Thymus (tissue), 11 donors: ENCODE results near the gene EPHA8. TPM values are rescaled to one million over a fixed set of nuclear protein-coding genes. Genes with fewer than 3 reads are reported as not detected.

ENCODE experiments used
- DNase-seq, 9 donors: peaks; one replicate each; pipeline ENCODE4 v3.0.0-alpha.2; 2013; ENCODE audit warnings: low spot score in 9 of 9, low read depth in 6 of 9, missing footprints in 1 of 9
- H3K27ac ChIP-seq, 2 donors: one replicate each; pipeline ENCODE4 v1.5.1; 2013; ENCODE audit warnings: control low read depth in 1 of 2, low read depth in 1 of 2, low read length in 1 of 2, mild to moderate bottlenecking in 1 of 2, moderate library complexity in 1 of 2
- H3K27me3 ChIP-seq, 2 donors: one replicate each; pipeline ENCODE4 v1.5.1; 2013; ENCODE audit warnings: low read length in 1 of 2; ENCODE audit not compliant: control insufficient read depth in 2 of 2, insufficient read depth in 1 of 2
- H3K36me3 ChIP-seq, 2 donors: one replicate each; pipeline ENCODE4 v1.5.1; 2013; ENCODE audit warnings: low read length in 1 of 2, mild to moderate bottlenecking in 1 of 2, moderate library complexity in 1 of 2; ENCODE audit not compliant: control insufficient read depth in 2 of 2, insufficient read depth in 2 of 2
- H3K4me1 ChIP-seq, 2 donors: one replicate each; pipeline ENCODE4 v1.5.1; 2013; ENCODE audit warnings: low read length in 2 of 2; ENCODE audit not compliant: control insufficient read depth in 2 of 2, insufficient read depth in 2 of 2
- H3K4me3 ChIP-seq, 2 donors: one replicate each; pipeline ENCODE4 v1.5.1; 2013; ENCODE audit warnings: low read length in 2 of 2, control low read depth in 1 of 2, mild to moderate bottlenecking in 1 of 2
- H3K9me3 ChIP-seq, 2 donors: one replicate each; pipeline ENCODE4 v1.5.1; 2013; ENCODE audit warnings: low read length in 1 of 2, mild to moderate bottlenecking in 1 of 2; ENCODE audit not compliant: control insufficient read depth in 2 of 2, insufficient read depth in 1 of 2
- WGBS: extraction: QIAGEN DNeasy Blood & Tissue Kit; methylation state at CpG from one replicate; pipeline ENCODE4 v1.1.7; 2013; 5-methylcytosine and 5-hydroxymethylcytosine counted together
- polyA plus RNA-seq: library from polyadenylated mRNA; stranded (reverse); fragments of 200-250 nt; gene quantifications from one replicate; pipeline ENCODE4 v1.2.3, GENCODE V29; 2013
- total RNA-seq: library from RNA; stranded (reverse); fragments of 120-200 nt; gene quantifications from one replicate; pipeline ENCODE4 v1.2.4, GENCODE V29; 2013
- donor health status: healthy.

EPHA8 gene
- total and polyA plus RNA-seq, 2 donors: 0.05 TPM; not detected in 1

DNA sequence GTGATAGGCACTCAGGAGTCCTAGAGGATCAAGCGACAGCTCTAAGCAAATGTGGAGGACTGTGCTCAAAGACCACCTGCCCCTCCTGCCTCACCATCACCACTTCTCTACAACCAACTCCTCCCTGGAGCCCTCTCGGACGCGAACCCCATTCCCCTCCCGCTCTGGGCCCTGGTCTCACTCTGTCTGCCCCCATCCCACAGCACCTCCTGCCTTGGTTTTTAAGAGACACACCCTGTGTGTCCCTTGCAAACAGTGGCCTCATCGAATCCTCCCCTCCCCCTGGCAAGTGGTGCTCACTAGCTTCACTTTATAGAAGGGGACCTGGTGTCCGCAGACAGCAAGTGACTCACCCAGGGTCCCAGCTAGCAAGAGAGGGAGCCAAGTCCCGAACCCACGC is 28.8 kb downstream of the EPHA8 start:
- WGBS: 89% methylated on average over 9 of the region's 9 CpGs
- Histone ChIP-seq H3K4me3 (no peak overlapping the region), H3K36me3 (no peaks in the 10 kb centered on the region), H3K9me3 (no peaks in the 10 kb centered on the region), H3K27ac (no peak overlapping the region), H3K4me1 (no peaks in the 10 kb centered on the region), H3K27me3 (peaks cover 0 to 30% of the 10 kb centered on the region in 2 donors)
- no peak for DNase-seq

DNA sequence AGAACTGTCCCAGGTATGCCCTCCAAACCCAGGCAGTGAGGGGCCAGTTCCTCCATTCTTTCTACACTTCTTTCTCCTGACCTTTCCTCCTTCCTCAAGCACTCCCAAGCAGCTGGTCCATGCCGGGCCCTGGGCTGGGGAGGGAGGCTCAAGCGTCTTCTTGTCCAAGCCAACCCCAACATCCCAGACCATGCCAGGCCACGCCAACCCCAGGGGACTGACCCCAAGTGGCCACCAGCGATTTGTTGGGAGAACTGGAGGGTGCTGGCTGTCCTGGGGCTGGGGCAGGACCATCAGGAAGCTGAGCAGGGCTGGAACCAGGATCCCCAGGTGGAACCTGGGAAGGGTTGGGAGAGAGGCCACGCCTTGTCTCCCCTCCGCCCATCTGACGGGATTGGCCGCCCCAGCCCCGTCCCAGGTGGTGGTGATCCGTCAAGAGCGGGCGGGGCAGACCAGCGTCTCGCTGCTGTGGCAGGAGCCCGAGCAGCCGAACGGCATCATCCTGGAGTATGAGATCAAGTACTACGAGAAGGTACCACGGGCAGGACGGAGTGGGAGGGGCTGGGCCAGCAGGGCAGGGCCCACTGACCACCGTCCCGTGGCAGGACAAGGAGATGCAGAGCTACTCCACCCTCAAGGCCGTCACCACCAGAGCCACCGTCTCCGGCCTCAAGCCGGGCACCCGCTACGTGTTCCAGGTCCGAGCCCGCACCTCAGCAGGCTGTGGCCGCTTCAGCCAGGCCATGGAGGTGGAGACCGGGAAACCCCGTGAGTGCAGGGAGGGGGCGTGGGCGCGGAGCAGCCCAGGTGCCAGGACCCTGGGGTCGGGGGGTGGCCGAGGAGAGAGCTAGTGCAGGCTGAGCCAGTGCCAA is 29.9 kb downstream of the EPHA8 start:
- Histone ChIP-seq H3K4me1 (no peaks in the 10 kb centered on the region), H3K9me3 (no peaks in the 10 kb centered on the region), H3K36me3 (no peaks in the 10 kb centered on the region), H3K27me3 (peaks cover 0 to 30% of the 10 kb centered on the region in 2 donors), H3K4me3 (no peak overlapping the region), H3K27ac (no peak overlapping the region)
- DNase-seq: no peak
- 57% methylated on average over 38 of the region's 38 CpGs for WGBS

DNA sequence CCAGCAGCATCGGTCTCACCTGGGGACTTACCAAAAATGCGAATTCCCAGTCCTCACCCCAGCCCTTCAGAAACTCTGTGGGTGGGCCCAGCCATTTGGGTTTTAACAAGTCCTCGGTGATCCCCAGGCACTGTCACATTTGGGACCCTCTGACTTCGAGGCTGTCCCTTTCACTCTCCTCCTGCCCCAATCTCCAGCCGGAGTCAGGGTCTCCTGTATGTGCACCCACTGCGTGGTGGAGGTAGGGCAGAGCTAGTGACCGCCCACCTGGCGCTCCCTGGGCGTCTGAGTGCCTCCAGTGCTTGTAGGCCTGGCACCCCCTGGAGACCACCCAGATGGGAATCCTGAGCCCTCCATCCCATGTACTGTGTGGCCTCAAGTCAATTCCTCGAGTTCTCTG is 31.1 kb downstream of the EPHA8 start:
- no peak overlapping the region for H3K27ac ChIP-seq
- DNase-seq: no peak
- H3K4me1 ChIP-seq: no peaks in the 10 kb centered on the region
- no peak overlapping the region for H3K4me3 ChIP-seq
- H3K36me3 ChIP-seq: no peaks in the 10 kb centered on the region
- H3K27me3 ChIP-seq: peaks cover 0 to 30% of the 10 kb centered on the region in 2 donors
- H3K9me3 ChIP-seq: no peaks in the 10 kb centered on the region
- 79% methylated on average over 10 of the region's 10 CpGs for WGBS

DNA sequence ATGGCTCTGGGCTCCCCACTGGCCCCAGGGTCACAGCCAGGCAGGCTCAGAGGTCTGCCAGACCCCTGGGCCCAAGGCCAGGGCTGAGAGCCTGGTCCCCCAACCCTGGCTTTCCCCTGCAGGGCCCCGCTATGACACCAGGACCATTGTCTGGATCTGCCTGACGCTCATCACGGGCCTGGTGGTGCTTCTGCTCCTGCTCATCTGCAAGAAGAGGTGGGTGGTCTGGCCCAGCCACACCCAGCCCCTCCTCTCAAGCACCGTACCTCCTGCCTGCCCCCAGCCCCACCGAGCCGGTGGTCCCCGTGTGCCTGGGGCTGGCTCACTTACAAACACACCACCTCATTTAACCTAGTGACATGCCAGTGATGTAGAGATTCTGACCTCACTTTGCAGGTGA is 31.8 kb downstream of the EPHA8 start:
- WGBS: 79% methylated on average over 7 of the region's 7 CpGs

DNA sequence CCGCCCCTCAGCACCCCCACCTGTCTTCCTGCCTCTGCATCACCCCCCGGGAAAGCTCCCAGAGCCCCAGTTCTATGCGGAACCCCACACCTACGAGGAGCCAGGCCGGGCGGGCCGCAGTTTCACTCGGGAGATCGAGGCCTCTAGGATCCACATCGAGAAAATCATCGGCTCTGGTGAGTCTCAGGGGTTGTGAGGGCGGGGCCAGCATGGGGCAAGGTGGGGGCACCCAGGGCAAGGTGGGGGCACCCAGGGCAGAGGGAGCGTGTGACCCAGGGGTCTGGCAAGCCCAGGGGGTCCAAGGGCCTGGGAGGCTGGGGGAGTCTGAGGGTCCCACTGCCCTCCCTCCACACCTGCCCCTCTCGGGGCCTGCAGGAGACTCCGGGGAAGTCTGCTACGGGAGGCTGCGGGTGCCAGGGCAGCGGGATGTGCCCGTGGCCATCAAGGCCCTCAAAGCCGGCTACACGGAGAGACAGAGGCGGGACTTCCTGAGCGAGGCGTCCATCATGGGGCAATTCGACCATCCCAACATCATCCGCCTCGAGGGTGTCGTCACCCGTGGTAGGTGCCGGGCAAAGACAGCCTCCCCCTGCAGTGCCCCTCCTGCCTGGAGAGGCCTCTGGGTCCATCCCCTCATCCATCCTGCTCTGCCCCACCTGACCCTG is 34.1 kb downstream of the EPHA8 start:
- DNase-seq: no peak
- no peaks in the 10 kb centered on the region for H3K9me3 ChIP-seq
- H3K27me3 ChIP-seq: peaks cover 0 to 23% of the 10 kb centered on the region in 2 donors
- H3K4me1 ChIP-seq: no peaks in the 10 kb centered on the region
- no peak overlapping the region for H3K4me3 ChIP-seq
- no peaks in the 10 kb centered on the region for H3K36me3 ChIP-seq
- 87% methylated on average over 30 of the region's 30 CpGs for WGBS
- H3K27ac ChIP-seq: no peak overlapping the region

More for the DNA sequence above, 31.8 kb downstream of the EPHA8 start:
- H3K4me1 ChIP-seq: no peaks in the 10 kb centered on the region
- peaks cover 0 to 30% of the 10 kb centered on the region in 2 donors for H3K27me3 ChIP-seq
- H3K36me3 ChIP-seq: no peaks in the 10 kb centered on the region
- no peaks in the 10 kb centered on the region for H3K9me3 ChIP-seq
- no peak overlapping the region for H3K4me3 ChIP-seq
- H3K27ac ChIP-seq: no peak overlapping the region
- no peak for DNase-seq

DNA sequence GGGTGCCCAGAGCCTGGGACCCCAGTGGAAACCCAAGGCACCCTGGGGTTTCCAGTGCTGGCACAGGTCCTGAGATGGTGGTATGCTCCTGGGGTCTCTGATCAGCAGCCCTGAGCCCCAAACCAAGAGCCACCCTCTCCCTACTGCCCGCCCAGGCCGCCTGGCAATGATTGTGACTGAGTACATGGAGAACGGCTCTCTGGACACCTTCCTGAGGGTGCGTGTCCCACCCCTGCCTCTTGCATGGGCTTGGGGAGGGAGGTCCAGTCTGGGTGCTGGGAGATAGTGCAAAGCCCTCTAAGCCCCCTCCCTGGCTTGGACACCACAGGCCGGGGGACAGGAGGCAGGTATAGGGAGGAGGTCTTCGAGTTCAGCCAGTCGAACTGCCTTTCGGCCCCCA is 34.7 kb downstream of the EPHA8 start:
- DNase-seq: no peak
- H3K27me3 ChIP-seq: peaks cover 0 to 18% of the 10 kb centered on the region in 2 donors
- WGBS: 92% methylated on average over 8 of the region's 8 CpGs
- H3K27ac ChIP-seq: no peak overlapping the region
- no peak overlapping the region for H3K4me3 ChIP-seq
- no peaks in the 10 kb centered on the region for H3K9me3 ChIP-seq
- no peaks in the 10 kb centered on the region for H3K4me1 ChIP-seq
- no peaks in the 10 kb centered on the region for H3K36me3 ChIP-seq

DNA sequence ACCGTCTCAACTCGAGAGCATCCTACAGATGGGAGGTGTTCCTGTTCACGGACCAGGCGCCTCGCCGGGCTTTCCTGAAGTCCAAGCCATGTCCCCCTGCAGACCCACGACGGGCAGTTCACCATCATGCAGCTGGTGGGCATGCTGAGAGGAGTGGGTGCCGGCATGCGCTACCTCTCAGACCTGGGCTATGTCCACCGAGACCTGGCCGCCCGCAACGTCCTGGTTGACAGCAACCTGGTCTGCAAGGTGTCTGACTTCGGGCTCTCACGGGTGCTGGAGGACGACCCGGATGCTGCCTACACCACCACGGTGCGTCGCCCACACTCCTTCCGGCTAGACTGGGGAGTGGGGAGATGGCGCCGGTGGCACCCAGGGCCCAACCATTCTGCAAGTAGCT is 35.4 kb downstream of the EPHA8 start:
- Histone ChIP-seq H3K4me3 (no peak overlapping the region), H3K36me3 (no peaks in the 10 kb centered on the region), H3K9me3 (no peaks in the 10 kb centered on the region), H3K27ac (no peak overlapping the region), H3K4me1 (no peaks in the 10 kb centered on the region), H3K27me3 (peaks cover 0 to 13% of the 10 kb centered on the region in 2 donors)
- DNase-seq: no peak
- WGBS: 83% methylated on average over 24 of the region's 24 CpGs

DNA sequence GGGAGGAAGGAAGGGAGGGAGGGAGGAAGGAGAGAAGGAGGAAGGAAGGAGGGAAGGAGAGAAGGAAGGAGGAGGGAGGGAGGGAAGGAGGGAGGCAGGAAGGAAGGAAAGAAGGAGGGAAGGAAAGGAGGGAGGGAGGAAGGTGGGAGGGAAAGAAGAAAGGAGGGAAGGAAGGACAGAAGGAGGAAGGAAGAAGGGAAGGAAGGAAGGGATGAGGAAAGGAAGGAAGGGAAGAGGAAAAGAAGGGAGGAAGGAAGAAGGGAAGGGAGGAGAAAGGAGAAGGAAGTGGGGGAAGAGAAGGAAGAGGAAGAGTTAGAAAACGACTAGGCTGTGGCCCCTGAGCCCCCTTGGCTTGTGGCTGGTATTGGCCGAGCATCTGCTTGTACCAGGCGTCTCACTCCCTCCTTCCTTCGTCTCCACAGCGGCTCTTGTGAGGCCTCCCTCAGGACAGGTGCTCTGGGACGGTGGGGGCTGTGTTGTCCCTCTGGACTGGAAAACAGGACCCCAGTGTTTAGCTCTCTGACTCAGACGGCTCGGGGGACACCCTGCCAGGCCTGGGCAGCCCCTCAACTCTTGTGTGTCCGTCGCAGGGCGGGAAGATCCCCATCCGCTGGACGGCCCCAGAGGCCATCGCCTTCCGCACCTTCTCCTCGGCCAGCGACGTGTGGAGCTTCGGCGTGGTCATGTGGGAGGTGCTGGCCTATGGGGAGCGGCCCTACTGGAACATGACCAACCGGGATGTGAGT is 37.0 kb downstream of the EPHA8 start:
- DNase-seq: no peak
- H3K36me3 ChIP-seq: no peaks in the 10 kb centered on the region

More for the DNA sequence above, 37.0 kb downstream of the EPHA8 start:
- no peaks in the 10 kb centered on the region for H3K9me3 ChIP-seq
- no peaks in the 10 kb centered on the region for H3K4me1 ChIP-seq
- no peak overlapping the region for H3K4me3 ChIP-seq
- H3K27me3 ChIP-seq: peaks cover 0 to 2% of the 10 kb centered on the region in 2 donors
- no peak overlapping the region for H3K27ac ChIP-seq
- 78% methylated on average over 22 of the region's 22 CpGs for WGBS
